ENCODE measurements around the gene SOBP. TPM values are rescaled to one million over a fixed set of nuclear protein-coding genes. Genes with fewer than 3 reads are reported as not detected.

Gene SOBP
- total RNA-seq, 1 experiment from 2014 or later = 1.7 TPM

DNA sequence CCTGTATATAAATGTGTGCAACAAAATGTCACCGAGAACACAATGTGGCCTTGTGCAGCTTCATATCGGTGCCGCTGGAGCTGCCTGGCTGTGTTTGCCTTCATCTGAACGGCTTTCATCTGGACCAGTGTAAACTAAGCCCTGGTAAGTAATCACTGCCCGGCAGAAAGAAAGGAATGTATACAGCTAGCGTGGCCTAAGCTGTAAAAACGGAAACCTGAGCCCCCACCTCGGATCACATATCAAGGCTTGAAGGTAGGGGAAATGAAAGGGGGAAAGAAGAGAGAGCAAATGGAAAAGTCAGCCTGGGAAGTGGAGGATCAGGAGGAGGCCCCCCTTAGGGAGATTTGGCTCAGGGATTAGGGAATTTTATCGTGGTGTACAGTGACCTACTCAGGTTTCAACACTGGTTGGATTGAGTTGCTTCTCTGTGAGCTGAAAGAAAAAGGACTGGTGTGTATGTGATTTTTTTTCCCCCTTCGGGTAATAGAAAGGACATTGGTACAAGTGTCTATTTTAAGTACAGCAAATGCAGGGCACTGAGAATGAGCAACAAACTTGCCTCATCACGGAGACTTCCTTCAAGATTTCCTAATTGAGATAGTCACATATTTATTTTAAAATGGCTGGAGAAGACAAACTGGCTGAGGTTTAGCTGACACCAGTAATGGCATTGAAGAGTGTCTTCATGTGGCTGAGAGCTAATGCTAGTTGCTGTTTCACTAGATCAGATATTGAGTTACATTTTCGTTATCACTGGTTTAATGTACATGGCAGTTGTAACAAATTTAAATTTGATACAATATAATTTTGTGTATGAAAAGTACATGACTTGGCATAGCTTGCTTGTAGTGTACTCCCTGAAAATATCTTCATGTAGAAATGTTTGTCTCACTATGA is 3.5 kb downstream of the SOBP start:
- TF ChIP-seq, protein P1, sequence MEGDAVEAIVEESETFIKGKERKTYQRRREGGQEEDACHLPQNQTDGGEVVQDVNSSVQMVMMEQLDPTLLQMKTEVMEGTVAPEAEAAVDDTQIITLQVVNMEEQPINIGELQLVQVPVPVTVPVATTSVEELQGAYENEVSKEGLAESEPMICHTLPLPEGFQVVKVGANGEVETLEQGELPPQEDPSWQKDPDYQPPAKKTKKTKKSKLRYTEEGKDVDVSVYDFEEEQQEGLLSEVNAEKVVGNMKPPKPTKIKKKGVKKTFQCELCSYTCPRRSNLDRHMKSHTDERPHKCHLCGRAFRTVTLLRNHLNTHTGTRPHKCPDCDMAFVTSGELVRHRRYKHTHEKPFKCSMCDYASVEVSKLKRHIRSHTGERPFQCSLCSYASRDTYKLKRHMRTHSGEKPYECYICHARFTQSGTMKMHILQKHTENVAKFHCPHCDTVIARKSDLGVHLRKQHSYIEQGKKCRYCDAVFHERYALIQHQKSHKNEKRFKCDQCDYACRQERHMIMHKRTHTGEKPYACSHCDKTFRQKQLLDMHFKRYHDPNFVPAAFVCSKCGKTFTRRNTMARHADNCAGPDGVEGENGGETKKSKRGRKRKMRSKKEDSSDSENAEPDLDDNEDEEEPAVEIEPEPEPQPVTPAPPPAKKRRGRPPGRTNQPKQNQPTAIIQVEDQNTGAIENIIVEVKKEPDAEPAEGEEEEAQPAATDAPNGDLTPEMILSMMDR (IDR thresholded peaks at IDR 0.05; ENCODE audit: unreplicated experiment) = no peak
- Mint-ChIP-seq H3K27ac (ENCODE audit: unreplicated experiment) (no peak overlapping the region), H3K9me3 (ENCODE audit: low read depth, unreplicated experiment) (no peaks in the 10 kb centered on the region), H3K27me3 (ENCODE audit: unreplicated experiment) (peaks cover 13% of the 10 kb centered on the region), H3K4me1 (ENCODE audit: low read depth, unreplicated experiment) (peaks cover 9% of the 10 kb centered on the region), H3K36me3 (ENCODE audit: insufficient read depth, unreplicated experiment) (peaks cover 30% of the 10 kb centered on the region), H3K4me3 (ENCODE audit: low read depth, unreplicated experiment) (no peak overlapping the region)
- DNase-seq = no peak
- CTCF ChIA-PET = interaction anchor here (0.6 kb wide), 1 partner anchor 1578 kb away, joined by 3 read pairs; no protein-coding TSS in a partner anchor
- intact Hi-C loops (cut with micrococcal nuclease; ENCODE audit: unreplicated experiment) = loop anchor here (10.0 kb wide), 1 partner anchor 171 kb away; no protein-coding TSS in a partner anchor
- BruUV-seq (replicated peaks) = no TSS peak

DNA sequence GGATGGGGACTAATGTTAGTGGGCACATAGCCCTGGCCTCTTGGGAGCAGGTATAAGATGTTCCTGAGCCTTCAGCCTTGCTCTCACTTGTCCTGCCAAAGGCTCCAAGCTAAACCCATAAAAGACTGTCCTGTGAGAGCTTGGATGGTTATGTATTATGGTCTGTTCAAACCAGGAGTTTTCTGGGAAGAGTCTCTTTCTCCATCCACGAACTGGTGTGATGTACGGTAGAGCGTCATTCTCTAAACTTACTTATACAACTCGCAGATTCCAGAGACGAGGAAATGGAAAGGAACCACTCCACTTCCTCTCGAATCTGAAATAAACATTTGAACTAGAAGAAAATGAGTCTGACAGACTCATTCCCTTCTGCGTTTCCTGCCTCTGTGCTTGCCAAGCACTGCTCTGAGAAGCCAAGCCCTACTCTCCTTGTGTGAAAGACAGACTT is 5.3 kb downstream of the SOBP start:
- no peaks in the 10 kb centered on the region for H3K4me1 Mint-ChIP-seq (ENCODE audit: low read depth, unreplicated experiment)
- TF ChIP-seq, protein P1 (IDR thresholded peaks at IDR 0.05; ENCODE audit: unreplicated experiment) = no peak
- no peak overlapping the region for H3K4me3 Mint-ChIP-seq (ENCODE audit: low read depth, unreplicated experiment)
- H3K27me3 Mint-ChIP-seq (ENCODE audit: unreplicated experiment) = no peaks in the 10 kb centered on the region
- peaks cover 13% of the 10 kb centered on the region for H3K36me3 Mint-ChIP-seq (ENCODE audit: insufficient read depth, unreplicated experiment)
- H3K9me3 Mint-ChIP-seq (ENCODE audit: low read depth, unreplicated experiment) = no peaks in the 10 kb centered on the region
- no peak for DNase-seq
- H3K27ac Mint-ChIP-seq (ENCODE audit: unreplicated experiment) = no peak overlapping the region
- CTCF ChIA-PET = interaction anchor here (0.7 kb wide), 1 partner anchor 8 kb away, joined by 3 read pairs; no protein-coding TSS in a partner anchor
- intact Hi-C loops (cut with micrococcal nuclease; ENCODE audit: unreplicated experiment) = loop anchor here (10.0 kb wide), 1 partner anchor 170 kb away; no protein-coding TSS in a partner anchor
- no TSS peak for BruUV-seq (replicated peaks)

DNA sequence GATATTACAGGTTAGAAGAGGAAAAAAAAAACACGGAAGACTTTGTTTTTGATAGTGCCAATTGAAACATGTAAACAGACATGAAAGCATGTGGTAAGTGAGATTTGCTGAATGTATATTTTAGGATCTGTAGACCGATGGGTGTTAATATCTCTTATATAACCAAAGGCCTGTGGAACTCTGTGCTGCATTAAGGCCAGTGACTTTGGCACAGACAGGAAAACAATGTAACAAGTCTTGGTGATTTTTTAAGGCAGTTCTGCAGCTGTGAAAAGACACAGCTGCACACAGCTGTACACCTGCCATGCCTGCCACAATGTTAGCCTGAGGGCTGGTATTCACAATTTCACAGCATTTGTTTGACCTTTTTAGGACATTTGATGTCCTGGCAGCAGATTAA is 6.1 kb downstream of the SOBP start:
- Mint-ChIP-seq H3K4me3 (ENCODE audit: low read depth, unreplicated experiment) (no peak overlapping the region), H3K36me3 (ENCODE audit: insufficient read depth, unreplicated experiment) (peaks cover 6% of the 10 kb centered on the region), H3K27me3 (ENCODE audit: unreplicated experiment) (no peaks in the 10 kb centered on the region), H3K27ac (ENCODE audit: unreplicated experiment) (no peak overlapping the region), H3K9me3 (ENCODE audit: low read depth, unreplicated experiment) (no peaks in the 10 kb centered on the region), H3K4me1 (ENCODE audit: low read depth, unreplicated experiment) (no peaks in the 10 kb centered on the region)
- CTCF ChIA-PET = interaction anchor here (0.7 kb wide), 1 partner anchor 8 kb away, joined by 3 read pairs; no protein-coding TSS in a partner anchor
- TF ChIP-seq, protein P1 (IDR thresholded peaks at IDR 0.05; ENCODE audit: unreplicated experiment) = no peak
- intact Hi-C loops (cut with micrococcal nuclease; ENCODE audit: unreplicated experiment) = loop anchor here (10.0 kb wide), 1 partner anchor 169 kb away; no protein-coding TSS in a partner anchor
- DNase-seq = no peak
- BruUV-seq (replicated peaks) = no TSS peak

DNA sequence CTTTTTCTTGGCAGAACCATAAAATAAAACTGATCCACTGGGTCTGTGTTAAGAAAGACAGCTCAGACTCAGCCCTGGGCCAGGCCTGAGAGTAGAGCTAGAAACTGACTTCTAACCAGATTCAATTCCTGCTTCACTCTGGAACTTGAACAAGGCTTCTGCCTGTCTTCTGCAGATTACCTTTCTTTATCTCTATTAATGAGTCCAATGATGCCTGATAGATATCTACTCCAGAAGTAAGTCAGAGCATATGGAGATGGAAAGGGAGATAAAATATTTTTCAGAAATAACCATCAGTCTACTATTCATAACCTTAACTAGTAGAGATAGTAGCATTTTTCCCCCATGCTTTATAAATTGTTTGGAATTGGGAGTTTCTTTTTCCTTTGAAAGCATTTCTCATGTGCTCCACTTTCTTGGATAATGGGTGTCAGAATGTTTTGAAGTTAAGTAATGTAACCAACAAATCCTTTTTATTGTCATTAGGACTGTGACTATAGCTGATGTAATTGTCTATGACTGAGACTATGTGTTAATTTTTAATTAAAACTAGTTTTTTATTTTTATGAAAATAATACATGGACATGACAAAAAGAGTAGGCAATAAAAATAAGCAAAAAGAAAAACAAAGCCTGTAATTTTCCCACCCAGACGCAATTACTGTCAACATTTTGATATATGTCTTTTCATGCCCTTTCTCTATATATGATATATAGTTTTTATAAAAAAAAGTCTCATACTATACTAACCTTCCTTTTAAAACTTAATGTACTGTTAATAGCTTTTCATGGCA is 7.2 kb downstream of the SOBP start:
- CTCF ChIA-PET = no interaction called here
- H3K27ac Mint-ChIP-seq (ENCODE audit: unreplicated experiment) = no peak overlapping the region
- no TSS peak for BruUV-seq (replicated peaks)
- TF ChIP-seq, protein P1 (IDR thresholded peaks at IDR 0.05; ENCODE audit: unreplicated experiment) = no peak
- intact Hi-C loops (cut with micrococcal nuclease; ENCODE audit: unreplicated experiment) = loop anchor here (10.0 kb wide), 1 partner anchor 168 kb away; no protein-coding TSS in a partner anchor
- H3K4me1 Mint-ChIP-seq (ENCODE audit: low read depth, unreplicated experiment) = no peaks in the 10 kb centered on the region
- no peaks in the 10 kb centered on the region for H3K36me3 Mint-ChIP-seq (ENCODE audit: insufficient read depth, unreplicated experiment)
- H3K9me3 Mint-ChIP-seq (ENCODE audit: low read depth, unreplicated experiment) = no peaks in the 10 kb centered on the region
- H3K4me3 Mint-ChIP-seq (ENCODE audit: low read depth, unreplicated experiment) = no peak overlapping the region
- no peaks in the 10 kb centered on the region for H3K27me3 Mint-ChIP-seq (ENCODE audit: unreplicated experiment)
- DNase-seq = no peak

Measured in Calu3 (cell line).